BJ (cell line): Measurements from ENCODE around the gene RIPOR1. TPM values are rescaled to one million over a fixed set of nuclear protein-coding genes. Genes with fewer than 3 reads are reported as not detected.
"Not testable (repeated sequence)": the region's sequence is repeated elsewhere in the genome, so short reads cannot be mapped to it uniquely, and the experiment has no call there.

Experiments used
- CTCF ChIA-PET: fragments of 350-600 bp; formaldehyde crosslinking; extraction: SDS; loops from one replicate; lab custom pipeline; 2021; ENCODE audit warnings: antibody characterized with exemption, inconsistent platforms; lab: Yijun Ruan, JAX
- POLR2A ChIA-PET: fragments of 300-600 bp; sonication (Branson Sonifier 250); formaldehyde crosslinking; extraction: SDS; loops from one replicate; lab custom pipeline; 2021; ENCODE audit warnings: antibody characterized with exemption; lab: Charles Lee
- DNase-seq: peaks from one replicate; pipeline ENCODE4 v3.0.0-alpha.2; 2011; ENCODE audit warnings: low read depth
- H3K27me3 ChIP-seq: 2 replicates; pipeline ENCODE4 v1.6.0; 2011; ENCODE audit warnings: low read length; ENCODE audit not compliant: control insufficient read depth, insufficient read depth
- H3K36me3 ChIP-seq: 2 replicates; pipeline ENCODE4 v1.5.1; 2011; ENCODE audit warnings: low read length; ENCODE audit not compliant: control insufficient read depth, insufficient read depth
- H3K4me3 ChIP-seq: 2 replicates; pipeline ENCODE4 v1.5.1; 2011; ENCODE audit warnings: low read depth, mild to moderate bottlenecking, control low read depth, low read length
- CTCF ChIP-seq: IDR thresholded peaks from 2 replicates; pipeline ENCODE4 v1.5.1; 2011; ENCODE audit warnings: low read depth, mild to moderate bottlenecking, control low read depth, inconsistent platforms, low read length, moderate library complexity; ENCODE audit not compliant: insufficient read depth
- polyA plus RNA-seq: library from polyadenylated mRNA; depleted of rRNA; stranded (reverse); fragments of >200 nt; gene quantifications from 2 replicates; pipeline ENCODE4 v1.2.3, GENCODE V29; 2011

The RIPOR1 gene
- polyA plus RNA-seq, 1 experiment = 12.7 TPM

- Histone ChIP-seq H3K36me3 (no peaks in the 10 kb centered on the region; the same call in 1 of the 2 replicates), H3K27me3 (no peaks in the 10 kb centered on the region), H3K4me3 (no peak overlapping the region)
- no peak for TF ChIP-seq CTCF
- no peak for DNase-seq
- ChIA-PET CTCF (interaction anchor here (0.8 to 2.5 kb wide), 4 partner anchors 12 to 113 kb away, joined by 6 to 22 read pairs (median 9); partner anchors contain the start of gene CARMIL2), POLR2A (no interaction called here)
These were observed 4.5 kb downstream of the RIPOR1 start for GRCh38 chr16:67533024-67533560.

- POLR2A ChIA-PET, DNase-seq, H3K4me3 ChIP-seq, H3K36me3 ChIP-seq, H3K27me3 ChIP-seq: not testable (repeated sequence)
- CTCF ChIA-PET = interaction anchor here (0.8 to 2.5 kb wide), 2 partner anchors 13 kb away, joined by 6 to 11 read pairs; no protein-coding TSS in a partner anchor
These were observed 5.4 kb downstream of the RIPOR1 start for GRCh38 chr16:67533987-67534386.

GRCh38 chr16:67534431-67534830 is 5.8 kb downstream of the RIPOR1 start:
- ChIA-PET CTCF (interaction anchor here (4.8 kb wide), 1 partner anchor 13 kb away, joined by 35 read pairs; no protein-coding TSS in a partner anchor), POLR2A (no interaction called here)
- no peak for DNase-seq
- Histone ChIP-seq H3K36me3 (peaks cover 3% of the 10 kb centered on the region), H3K4me3 (no peak overlapping the region), H3K27me3 (no peaks in the 10 kb centered on the region)
- TF ChIP-seq CTCF = no peak

GRCh38 chr16:67535201-67535600 is 6.6 kb downstream of the RIPOR1 start:
- DNase-seq = no peak
- Histone ChIP-seq H3K4me3 (no peak overlapping the region), H3K36me3 (peaks cover 10% of the 10 kb centered on the region), H3K27me3 (no peaks in the 10 kb centered on the region)
- ChIA-PET POLR2A (no interaction called here), CTCF (interaction anchor here (4.8 kb wide), 1 partner anchor 12 kb away, joined by 35 read pairs; no protein-coding TSS in a partner anchor)
- TF ChIP-seq CTCF = no peak

- peak overlapping the region; percentile 81 for H3K4me3 ChIP-seq
- CTCF ChIA-PET = interaction anchor here (0.9 to 4.8 kb wide), 9 partner anchors 10 to 130 kb away, joined by 3 to 35 read pairs (median 5); partner anchors contain the start of genes ATP6V0D1, C16orf86, CARMIL2 and ENKD1
- H3K27me3 ChIP-seq = no peaks in the 10 kb centered on the region
- H3K36me3 ChIP-seq = peaks cover 26% of the 10 kb centered on the region
- POLR2A ChIA-PET = interaction anchor here (0.6 kb wide), 2 partner anchors 133 to 255 kb away, joined by 3 to 4 read pairs; no protein-coding TSS in a partner anchor
- DNase-seq = no peak
- TF ChIP-seq CTCF = no peak
These were observed 8.6 kb downstream of the RIPOR1 start for GRCh38 chr16:67537270-67537635.
